HG02798 (cell line): ENCODE measurements around the gene DSCAML1.
"Not testable (repeated sequence)": the region's sequence is repeated elsewhere in the genome, so short reads cannot be mapped to it uniquely, and the experiment has no call there.

Source experiments
- ATAC-seq: cut with Tn5 transposase; IDR thresholded peaks from one replicate; pipeline ENCODE4 v1.9.1; 2021; ENCODE audit warnings: mild to moderate bottlenecking; ENCODE audit not compliant: unreplicated experiment, poor library complexity

DSCAML1 gene

DNA sequence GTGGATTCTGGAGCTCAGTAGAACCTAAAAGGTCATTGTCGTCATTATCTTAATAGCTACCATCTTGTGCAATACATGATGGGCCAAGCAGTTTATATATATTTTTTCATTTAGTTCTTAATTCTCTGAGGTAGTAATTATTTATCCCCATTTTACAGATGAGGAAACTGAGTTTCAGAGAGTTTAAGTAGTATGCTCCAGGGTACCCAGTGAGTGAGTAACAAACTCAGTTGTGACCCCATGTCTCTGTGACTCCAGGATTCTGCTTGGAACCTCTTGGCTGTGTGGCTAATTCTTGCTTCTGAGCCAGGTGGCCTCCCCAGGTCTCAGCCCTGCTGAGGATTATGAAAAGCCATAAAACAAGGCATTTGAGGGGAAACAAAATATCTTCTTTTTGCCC lies 386.8 kb downstream of the DSCAML1 start:
- no peak for ATAC-seq

DNA sequence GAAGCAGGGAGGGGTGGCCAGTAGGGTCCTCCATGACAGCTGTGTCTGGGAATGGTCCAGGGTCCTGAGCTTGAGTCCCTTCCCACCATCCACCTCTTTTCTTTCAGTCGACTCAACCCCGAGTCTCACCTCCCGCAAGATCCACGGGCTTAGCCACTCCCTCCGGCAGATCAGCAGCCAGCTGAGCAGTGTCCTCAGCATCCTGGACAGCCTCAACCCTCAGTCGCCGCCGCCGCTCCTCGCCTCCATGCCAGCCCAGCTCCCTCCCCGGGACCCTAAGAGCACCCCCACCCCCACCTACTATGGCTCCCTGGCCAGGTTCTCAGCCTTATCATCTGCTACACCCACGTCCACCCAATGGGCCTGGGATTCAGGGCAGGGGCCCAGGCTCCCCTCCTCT lies 387.5 kb downstream of the DSCAML1 start:
- no peak for ATAC-seq

DNA sequence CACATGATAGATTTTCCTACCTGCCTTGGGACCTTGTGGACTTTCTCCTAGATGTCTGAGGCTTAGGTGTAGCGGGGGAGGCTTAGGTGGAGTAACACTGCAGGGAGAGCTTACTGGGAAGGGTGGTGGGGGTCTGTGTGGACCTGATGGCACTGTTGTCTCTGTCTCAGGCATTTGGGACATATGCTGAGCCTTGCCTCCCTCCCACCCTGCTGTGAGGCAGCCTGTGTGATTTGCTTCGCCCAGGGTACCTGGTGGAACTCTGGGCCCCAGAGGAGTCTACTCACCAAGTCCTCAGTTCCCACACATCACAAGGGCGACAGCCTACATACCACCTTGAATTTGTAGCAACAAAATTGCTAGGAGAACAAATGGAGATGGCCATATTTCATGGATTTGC lies 388.7 kb downstream of the DSCAML1 start:
- no peak for ATAC-seq

DNA sequence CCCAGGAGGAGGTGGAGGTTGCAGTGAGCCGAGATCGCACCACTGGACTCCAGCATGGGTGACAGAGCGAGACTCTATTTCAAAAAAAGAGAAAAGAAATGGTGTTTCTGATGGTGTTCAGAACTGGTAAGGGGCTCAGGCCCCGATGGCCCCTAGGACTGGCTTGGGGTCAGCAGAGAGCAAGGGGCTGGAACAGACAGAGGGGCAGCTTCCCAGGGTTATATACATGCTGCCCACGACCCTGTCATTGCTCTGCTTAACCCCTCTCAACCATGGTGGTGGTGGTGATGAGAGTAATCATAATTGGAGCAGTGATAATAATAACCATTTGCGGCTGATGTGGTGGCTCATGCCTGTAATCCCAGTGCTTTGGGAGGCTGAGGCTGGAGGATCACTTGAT lies 390.0 kb downstream of the DSCAML1 start:
- no peak for ATAC-seq

DNA sequence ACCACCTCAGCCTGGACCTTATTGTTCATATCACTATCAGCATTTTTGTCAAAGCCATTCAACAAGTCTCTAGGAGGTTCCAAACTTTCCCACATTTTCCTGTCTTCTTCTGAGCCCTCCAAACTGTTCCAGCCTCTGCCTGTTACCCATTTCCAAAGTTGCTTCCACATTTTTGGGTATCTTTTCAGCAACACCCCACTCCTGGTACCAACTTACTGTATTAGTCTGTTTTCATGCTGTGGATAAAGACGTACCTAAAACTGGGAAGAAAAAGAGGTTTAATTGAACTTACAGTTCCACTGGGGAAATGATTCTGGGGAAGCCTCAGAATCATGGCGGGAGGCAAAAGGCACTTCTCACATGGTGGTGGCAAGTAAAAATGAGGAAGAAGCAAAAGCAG lies 391.1 kb downstream of the DSCAML1 start:
- not testable (repeated sequence) for ATAC-seq

DNA sequence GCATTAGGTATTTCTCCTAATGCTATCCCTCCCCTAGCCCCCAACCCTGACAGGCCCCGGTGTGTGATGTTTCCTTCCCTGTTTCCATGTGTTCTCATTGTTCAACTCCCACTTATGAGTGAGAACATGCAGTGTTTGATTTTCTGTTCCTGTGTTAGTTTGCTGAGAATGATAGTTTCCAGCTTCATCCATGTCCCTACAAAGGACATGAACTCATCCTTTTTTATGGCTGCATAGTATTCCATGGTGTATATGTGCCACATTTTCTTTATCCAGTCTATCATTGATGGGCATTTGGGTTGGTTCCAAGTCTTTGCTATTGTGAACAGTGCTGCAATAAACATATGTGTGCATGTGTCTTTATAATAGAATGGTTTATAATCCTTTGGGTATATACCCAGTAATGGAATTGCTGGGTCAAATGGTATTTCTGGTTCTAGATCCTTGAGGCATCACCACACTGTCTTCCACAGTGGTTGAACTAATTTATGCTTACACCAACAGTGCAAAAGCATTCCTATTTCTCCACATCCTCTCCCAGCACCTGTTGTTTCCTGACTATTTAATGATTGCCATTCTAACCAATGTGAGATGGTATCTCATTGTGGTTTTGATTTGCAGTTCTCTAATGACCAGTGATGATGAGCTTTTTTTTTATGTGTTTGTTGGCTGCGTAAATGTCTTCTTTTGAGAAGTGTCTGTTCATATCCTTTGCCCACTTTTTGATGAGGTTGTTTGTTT lies 397.7 kb downstream of the DSCAML1 start:
- not testable (repeated sequence) for ATAC-seq

DNA sequence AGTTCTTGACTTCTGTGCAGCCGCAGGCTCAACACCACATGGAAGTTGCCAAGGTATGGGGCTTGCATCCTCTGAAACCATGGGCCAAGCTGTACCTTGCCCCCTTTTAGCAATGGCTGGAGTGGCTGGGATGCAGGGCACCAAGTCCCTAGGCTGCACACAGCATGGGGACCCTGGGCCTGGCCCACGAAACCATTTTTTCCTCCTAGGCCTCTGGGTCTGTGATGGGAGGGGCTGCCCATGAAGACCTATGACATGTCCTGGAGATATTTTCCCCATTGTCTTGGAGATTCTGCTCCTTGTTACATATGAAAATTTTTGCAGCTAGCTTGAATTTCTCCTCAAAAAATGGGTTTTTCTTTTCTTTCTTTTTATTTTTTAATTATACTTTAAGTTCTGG lies 398.4 kb downstream of the DSCAML1 start:
- not testable (repeated sequence) for ATAC-seq

DNA sequence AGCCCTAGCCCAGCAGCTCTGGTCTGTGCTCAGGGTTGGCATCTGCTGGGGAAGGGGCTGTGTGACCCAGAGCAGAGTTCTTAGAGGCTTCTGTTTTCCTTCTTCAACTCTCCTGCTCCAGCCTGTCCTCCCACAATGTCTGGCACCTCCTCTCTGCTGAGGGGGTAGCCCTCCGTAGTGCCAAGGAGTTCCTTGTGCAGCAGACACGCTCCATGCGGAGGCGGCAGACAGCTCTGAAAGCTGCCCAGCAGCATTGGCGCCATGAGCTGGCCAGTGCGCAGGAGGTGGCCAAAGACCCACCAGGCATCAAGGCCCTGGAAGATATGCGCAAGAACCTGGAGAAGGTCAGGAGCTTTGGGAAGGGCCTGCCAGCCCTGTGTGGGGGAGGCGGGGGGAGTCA lies 400.0 kb downstream of the DSCAML1 start:
- ATAC-seq, result no peak

DNA sequence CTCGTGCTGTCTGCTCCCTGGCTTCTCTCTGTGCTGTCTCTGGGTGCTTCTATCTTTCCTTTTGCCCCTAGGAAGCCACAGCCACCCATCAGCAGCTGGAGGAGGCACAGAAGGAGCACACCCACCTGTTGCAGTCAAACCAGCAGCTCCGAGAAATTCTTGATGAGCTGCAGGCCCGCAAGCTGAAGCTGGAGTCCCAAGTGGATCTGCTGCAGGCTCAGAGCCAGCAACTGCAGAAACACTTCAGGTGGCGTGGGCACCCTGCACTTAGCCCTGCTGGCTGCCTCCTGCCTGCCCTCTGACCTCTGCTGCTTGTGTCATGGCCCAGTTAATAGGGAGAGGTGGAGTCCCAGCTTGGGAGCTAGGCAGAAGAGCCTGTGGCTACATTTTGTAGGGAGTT lies 401.5 kb downstream of the DSCAML1 start:
- no peak for ATAC-seq

DNA sequence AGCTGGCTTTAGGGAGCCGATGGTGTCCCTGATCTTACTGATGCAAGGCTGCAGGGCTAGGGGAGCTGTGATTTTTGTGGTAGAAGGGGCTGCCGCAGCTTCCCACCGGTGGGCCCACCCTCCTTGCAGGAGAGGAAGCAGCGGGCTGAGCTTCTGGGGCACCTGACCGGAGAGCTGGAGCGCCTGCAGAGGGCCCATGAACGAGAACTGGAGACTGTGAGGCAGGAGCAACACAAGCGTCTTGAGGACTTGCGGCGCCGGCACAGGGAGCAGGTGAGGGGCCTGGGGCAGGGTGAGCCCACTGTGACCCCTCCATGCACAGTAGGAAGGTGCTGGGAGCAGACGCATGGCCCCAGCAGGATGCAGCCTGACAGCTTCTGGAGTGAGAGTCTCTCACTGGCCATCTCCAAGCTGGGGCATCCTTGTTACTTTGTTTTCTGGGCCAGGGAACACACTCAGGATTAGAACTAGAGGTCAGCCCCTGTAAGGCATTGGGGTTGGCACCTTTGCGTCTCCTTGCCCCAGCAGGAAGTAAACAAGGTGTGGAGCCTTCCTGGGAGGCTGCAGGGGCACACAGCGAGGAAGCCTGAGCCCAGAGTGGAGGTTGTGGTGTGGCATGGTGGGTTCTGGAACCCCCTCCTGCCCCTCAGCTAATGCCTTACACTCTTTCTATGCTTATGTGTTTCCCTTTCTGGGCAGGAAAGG lies 402.6 kb downstream of the DSCAML1 start:
- ATAC-seq, result no peak

DNA sequence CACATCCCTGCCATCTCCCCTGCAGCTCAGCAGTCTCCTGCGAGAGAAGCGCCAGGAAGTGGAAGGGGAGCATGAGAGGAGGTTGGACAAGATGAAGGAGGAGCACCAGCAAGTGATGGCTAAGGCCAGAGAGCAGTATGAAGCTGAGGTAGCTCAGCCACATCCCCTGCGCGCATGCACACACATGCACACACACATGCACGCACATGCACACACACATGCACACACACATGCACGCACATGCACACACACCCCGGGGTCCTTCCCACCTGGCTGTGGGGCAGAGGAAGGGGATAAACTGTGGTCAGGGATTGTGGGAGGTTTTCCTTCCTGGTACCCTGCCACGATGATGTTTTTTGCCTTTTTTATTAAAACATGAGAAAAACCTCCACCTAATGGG lies 404.0 kb downstream of the DSCAML1 start:
- ATAC-seq, result no peak

DNA sequence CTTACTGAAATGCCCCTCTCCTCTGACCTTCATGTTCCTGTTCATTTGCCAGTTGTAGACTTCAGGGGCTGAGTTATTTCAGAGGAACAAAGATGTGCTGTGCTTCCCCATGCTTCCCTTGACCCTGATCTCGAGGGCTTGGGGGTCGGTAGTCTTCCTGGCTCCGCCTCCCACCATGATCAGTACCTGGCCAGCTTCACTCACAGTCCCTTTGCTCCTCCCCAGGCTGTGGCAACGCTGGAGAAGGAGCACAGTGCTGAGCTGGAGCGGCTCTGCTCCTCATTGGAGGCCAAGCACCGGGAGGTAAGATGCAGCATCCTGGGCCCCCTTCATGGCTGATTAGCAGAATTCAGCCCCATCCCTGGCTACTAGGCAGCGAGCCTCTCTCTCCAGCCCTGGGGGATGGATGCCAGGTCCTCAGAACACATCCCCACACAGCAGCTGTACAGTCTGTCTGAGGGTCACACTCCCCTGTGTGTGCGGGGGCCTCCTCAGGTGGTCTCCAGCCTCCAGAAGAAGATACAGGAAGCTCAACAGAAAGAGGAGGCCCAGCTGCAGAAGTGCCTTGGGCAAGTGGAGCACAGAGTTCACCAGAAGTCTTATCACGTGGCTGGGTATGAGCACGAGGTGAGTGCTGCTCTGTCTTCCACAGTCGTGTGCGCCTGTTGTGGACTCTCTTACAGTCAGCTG lies 404.9 kb downstream of the DSCAML1 start:
- ATAC-seq, result no peak

DNA sequence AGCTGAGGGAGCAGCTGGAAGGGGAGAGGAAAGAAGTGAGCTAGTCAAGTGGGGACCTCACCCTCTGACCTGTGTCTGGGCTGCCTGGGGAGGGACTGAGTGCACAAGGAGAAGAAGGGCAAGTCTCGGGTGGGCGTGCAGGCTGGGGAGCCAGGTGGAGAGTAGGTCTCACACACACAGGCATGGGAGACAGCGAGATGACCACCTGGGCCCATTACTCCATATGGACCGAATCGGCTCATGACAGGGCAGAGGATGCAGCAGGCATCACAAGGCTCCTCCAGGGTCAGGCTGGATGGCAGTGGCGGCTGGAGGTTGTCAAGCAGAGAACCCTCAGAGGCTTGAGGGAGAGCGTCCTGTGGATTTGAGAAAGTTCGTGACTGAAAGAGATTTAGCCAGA lies 405.8 kb downstream of the DSCAML1 start:
- ATAC-seq, result no peak

DNA sequence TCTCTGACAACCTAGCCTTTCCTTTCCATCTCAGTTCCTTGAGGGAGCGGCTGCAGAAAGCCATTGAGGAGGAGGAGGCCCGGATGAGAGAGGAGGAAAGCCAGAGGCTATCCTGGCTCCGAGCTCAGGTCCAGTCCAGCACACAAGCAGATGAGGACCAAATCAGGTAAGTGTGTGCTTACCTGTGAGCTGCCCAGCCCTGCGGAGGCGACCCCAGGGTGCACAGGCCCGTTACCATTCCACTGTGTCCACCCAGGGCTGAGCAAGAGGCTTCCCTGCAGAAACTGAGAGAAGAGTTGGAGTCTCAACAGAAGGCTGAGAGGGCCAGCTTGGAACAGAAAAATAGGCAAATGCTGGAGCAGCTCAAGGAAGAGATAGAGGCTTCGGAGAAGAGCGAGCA lies 406.3 kb downstream of the DSCAML1 start:
- ATAC-seq, result no peak

DNA sequence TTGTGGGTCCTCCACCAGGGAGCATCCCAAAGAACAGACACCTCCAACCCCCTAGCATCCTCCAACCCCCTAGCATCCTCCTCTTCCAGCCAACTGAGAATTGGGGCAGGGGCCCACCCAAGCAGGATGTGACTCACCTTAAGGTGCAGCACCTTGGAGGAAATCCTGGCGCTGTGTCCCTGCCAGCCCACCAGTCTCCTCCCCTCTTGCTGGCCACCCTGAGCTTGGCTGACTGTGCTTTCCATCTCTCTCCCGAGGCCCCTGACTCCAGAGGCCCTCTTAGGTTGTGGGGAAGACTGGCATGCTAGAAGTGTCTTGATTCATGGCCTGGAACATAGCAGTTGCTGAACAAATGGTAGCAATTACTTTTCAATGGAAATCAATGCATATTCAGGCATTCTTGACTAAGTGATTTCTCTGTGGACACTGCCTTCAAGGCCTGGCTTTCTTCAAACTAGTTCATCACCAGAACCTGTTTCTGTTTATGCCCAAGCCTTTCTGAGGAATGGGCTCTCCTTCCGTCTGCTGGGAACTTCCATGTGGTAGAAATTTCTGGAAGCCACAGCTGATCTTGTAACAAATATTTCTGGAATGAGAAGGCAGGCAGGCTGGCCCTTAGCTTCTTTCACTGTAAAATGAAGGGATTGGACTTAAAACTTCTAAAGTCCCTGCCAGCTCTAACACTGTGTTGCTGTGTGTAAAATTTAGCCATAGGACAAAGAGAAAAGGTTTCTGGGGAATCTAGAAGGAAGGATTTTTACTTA lies 408.8 kb downstream of the DSCAML1 start:
- no peak for ATAC-seq

DNA sequence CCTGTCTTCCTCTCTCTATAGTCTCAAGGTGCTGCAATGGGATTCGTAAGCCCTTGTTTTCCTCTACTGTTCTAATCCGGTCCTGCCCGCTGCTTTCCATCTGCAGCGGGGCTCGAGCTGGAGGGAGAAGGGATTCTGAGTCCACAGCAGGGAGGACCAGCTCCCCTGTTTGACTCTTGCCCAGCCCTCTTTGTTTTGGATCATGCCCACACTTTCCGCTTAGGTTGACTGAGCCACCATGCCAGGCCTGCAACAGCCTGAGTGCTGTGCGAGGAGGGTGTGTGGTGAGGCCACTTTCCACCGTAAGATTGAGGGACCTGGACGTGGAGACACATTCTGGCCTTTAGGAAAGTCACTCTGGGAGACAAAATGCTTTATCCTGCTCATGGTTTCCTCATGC lies 411.1 kb downstream of the DSCAML1 start:
- no peak for ATAC-seq

DNA sequence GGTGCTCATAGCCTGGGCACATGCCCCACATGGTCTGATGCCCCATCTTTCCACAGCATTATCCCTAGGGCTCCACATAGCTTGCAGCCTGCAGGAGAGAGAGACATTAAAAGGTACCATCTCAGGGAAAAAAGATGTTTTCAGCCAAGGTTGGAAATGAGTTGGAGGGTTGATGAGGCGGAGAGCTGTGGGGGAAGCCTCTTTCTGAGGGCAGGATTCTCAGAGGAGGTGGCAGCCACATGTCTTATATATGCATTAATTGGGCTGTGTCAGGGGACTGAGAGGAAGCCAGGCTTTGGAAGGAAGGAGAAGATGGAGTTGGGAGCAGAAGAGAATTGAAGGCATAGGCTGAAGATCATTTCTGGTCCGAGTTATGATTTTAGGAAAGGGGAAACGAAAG lies 411.5 kb downstream of the DSCAML1 start:
- no peak for ATAC-seq

DNA sequence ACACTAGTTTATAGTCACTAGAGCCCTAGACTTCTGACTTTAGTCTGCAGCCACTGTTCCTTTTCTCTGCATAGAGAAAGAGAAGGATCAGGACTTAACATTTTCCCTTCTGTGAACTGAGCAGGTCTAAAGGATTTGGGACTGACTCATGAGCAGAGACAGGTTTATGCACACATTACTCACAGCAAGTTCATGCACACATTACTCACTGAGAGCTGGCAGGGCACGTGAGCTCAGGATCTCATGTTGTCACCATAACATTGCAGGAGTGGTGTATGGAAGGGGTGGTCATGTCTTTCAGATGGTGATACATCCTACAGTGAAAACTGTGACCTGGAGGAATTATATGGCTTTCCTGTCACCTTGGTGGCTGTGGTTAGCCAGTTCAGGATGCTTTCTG lies 413.0 kb downstream of the DSCAML1 start:
- no peak for ATAC-seq

DNA sequence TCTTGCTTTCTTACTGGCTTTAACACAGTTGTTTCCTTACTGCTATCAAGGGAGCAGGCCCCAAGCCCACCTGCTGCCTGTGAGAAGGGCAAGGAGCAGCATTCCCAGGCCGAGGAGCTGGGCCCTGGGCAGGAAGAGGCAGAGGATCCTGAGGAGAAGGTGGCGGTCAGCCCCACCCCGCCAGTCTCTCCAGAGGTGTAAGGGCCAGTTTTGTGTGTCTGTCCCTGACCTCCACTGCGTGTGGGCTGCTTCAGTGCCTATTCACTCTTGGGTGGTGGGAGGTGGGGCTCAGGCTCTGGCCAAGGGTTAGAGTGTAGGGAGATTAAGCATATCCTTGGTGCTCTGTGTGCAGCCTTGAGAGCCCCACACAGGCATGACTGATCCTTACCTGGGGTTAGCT lies 414.3 kb downstream of the DSCAML1 start:
- no peak for ATAC-seq

DNA sequence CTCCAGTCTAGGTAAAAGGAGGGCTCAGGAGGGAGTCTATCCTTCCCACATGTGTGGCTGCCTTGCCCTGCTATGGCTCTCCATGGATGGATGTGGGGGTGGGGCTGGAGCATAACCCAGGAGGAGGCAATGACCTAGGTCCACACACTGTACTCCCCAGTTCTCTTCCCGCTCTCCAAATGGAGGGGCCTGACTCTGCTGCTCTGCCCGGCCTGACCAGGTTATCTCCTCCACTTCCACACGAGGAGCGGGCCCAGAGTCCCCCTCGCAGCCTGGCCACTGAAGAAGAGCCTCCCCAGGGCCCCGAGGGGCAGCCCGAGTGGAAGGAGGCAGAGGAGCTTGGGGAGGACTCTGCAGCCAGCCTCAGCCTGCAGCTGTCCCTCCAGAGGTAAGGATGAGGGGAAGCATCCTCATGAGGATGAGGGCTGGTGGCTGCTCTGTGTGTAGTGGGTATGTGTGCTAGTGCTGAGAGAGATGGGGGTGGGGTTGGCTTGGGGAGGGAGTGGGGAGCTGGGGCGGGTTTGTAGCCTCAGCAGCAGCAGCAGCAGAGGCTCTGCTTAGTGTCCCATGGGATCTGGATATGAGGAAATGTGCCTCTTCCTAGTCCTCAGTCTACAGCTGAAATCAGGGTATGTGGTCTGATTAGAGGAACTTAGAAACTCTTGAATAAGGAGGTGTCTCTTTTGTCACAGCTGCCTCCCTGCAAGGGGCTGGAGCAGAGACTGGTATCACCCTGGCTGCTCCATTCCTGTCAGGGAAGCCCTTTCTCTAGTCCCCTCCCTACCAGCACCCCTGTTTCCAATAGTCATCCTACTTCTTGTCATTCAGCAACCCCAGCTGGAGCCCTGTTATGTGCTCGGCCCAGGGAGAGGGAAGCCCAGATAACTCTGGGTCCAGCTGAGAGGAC lies 415.3 kb downstream of the DSCAML1 start:
- no peak for ATAC-seq
